Common myeloid progenitor, CD34-positive (primary cell): ENCODE measurements around the gene TYK2.
A peak's percentile ranks its signal among the peaks of the same experiment; 100 is the strongest.

Experiments used
- CTCF ChIA-PET: fragments of 350-600 bp; sonication (Branson Sonifier 250); formaldehyde crosslinking; loops from one replicate; lab custom pipeline; 2021; ENCODE audit warnings: antibody characterized with exemption; lab: Charles Lee
- POLR2A ChIA-PET: fragments of 350-600 bp; sonication (Branson Sonifier 250); formaldehyde crosslinking; loops from one replicate; lab custom pipeline; 2021; ENCODE audit warnings: antibody characterized with exemption; lab: Charles Lee
- DNase-seq, 3 donors: peaks; one replicate each; pipeline versions ENCODE4 v3.0.0 to v3.0.0-alpha.2; 2013
- H3K27ac ChIP-seq, 2 experiments: 1 replicate in 1 of 2; 2 replicates in 1 of 2; pipeline ENCODE4 v1.7.0; 2013; ENCODE audit warnings: inconsistent platforms in 2 of 2, low read length in 2 of 2, mild to moderate bottlenecking in 2 of 2, low read depth in 1 of 2, moderate library complexity in 1 of 2; ENCODE audit not compliant: severe bottlenecking in 2 of 2, insufficient read depth in 1 of 2, poor library complexity in 1 of 2
- H3K27me3 ChIP-seq, 5 experiments: replicated peaks in 2 of 5; 1 replicate in 3 of 5; 2 replicates in 2 of 5; pipeline versions ENCODE4 v1.6.1 to v1.7.0; 2013; ENCODE audit warnings: low read length in 4 of 5, mild to moderate bottlenecking in 2 of 5, moderate library complexity in 2 of 5, inconsistent platforms in 1 of 5; ENCODE audit not compliant: insufficient read depth in 5 of 5, control insufficient read depth in 4 of 5
- H3K36me3 ChIP-seq, 4 experiments: 1 replicate in 2 of 4; 2 replicates in 2 of 4; pipeline versions ENCODE4 v1.6.1 to v1.7.0; 2013; ENCODE audit warnings: low read length in 3 of 4, control low read depth in 1 of 4, mild to moderate bottlenecking in 1 of 4; ENCODE audit not compliant: control insufficient read depth in 4 of 4, insufficient read depth in 4 of 4
- H3K4me1 ChIP-seq, 4 experiments: 1 replicate in 3 of 4; 2 replicates in 1 of 4; pipeline versions ENCODE4 v1.6.1 to v1.7.1; 2013; ENCODE audit warnings: low read length in 3 of 4, mild to moderate bottlenecking in 3 of 4, control low read depth in 1 of 4, inconsistent platforms in 1 of 4, moderate library complexity in 1 of 4; ENCODE audit not compliant: control insufficient read depth in 4 of 4, insufficient read depth in 4 of 4; ENCODE audit errors: control extremely low read depth in 1 of 4
- H3K4me3 ChIP-seq, 7 experiments: 1 replicate in 4 of 7; 2 replicates in 3 of 7; pipeline versions ENCODE4 v1.5.1 to v1.7.0; 2013; ENCODE audit warnings: mild to moderate bottlenecking in 7 of 7, low read length in 6 of 7, moderate library complexity in 6 of 7, inconsistent platforms in 2 of 7, low read depth in 2 of 7, control low read depth in 1 of 7; ENCODE audit not compliant: insufficient read depth in 4 of 7, control insufficient read depth in 1 of 7; ENCODE audit errors: extremely low read depth in 1 of 7
- H3K9me3 ChIP-seq, 5 experiments: 1 replicate in 4 of 5; 2 replicates in 1 of 5; pipeline versions ENCODE4 v1.6.1 to v1.7.1; 2013; ENCODE audit warnings: low read length in 4 of 5, mild to moderate bottlenecking in 2 of 5, inconsistent platforms in 1 of 5, low read depth in 1 of 5, moderate library complexity in 1 of 5; ENCODE audit not compliant: control insufficient read depth in 4 of 5, insufficient read depth in 2 of 5; ENCODE audit errors: control extremely low read depth in 1 of 5
- WGBS: methylation state at CpG from one replicate; pipeline ENCODE4 v1.1.5; 2013; ENCODE audit not compliant: insufficient coverage; 5-methylcytosine and 5-hydroxymethylcytosine counted together

TYK2 gene

DNA sequence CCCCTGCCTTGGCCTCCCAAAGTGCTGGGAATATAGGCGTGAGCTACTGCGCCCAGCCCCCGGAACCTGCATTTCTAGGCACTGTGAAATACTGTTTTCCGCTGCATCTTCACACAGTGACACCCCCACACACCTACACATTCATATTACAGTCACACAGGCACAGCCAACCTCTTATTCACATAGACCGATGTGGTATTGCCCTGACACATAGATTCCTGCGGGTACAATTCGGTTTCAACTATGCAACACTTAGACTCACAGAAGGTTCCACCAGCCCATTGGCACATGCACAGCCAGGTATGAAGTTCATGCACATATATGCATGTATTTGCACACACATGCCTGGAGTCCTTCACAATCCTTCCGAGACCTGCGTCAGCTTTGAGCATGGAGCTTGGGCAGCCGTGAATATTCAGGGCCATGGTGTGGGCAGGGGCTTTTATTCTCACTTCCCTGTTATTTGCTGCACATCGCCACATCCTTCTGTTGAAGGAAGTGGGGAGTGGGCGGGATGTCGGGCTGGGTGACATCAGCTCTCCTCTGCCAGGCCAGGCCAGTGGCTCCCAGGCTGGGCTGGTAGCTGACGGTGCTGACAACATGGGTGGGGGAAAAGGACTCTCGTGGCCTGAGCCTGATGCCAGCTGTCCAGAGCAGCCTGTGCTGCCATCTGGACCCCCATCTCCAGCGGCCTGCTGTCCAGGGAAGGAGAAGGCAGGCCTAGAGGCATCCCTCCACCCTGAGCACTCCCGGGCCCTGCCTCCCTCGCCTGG is 28.3 kb upstream of the TYK2 start:
- Histone ChIP-seq H3K4me3 (peak overlapping the region in 5 of 7 experiments; percentile 19 to 69 (median 43)), H3K4me1 (peaks cover 5 to 55% (median 39%) of the 10 kb centered on the region in 4 experiments), H3K27me3 (peaks cover 0 to 19% (median 0%) of the 10 kb centered on the region in 5 experiments), H3K9me3 (no peaks in the 10 kb centered on the region), H3K36me3 (no peaks in the 10 kb centered on the region), H3K27ac (peak overlapping the region in 1 of 2 experiments; percentile 57)
- peak in 2 of 3 donors; percentile 85 to 89 for DNase-seq
- CTCF ChIA-PET, result interaction anchor here (1.0 to 8.5 kb wide), 6 partner anchors 7 to 65 kb away, joined by 3 to 102 read pairs (median 28); no protein-coding TSS in a partner anchor
- WGBS, result 69% methylated on average over 15 of the region's 18 CpGs
- POLR2A ChIA-PET, result no interaction called here

GRCh38 chr19:10407096-10407495 is 26.7 kb upstream of the TYK2 start:
- peaks cover 14 to 60% (median 43%) of the 10 kb centered on the region in 4 experiments for H3K4me1 ChIP-seq
- POLR2A ChIA-PET, result no interaction called here
- DNase-seq, result no peak
- H3K27me3 ChIP-seq, result peaks cover 0 to 19% (median 0%) of the 10 kb centered on the region in 5 experiments
- H3K27ac ChIP-seq, result no peak overlapping the region
- H3K36me3 ChIP-seq, result no peaks in the 10 kb centered on the region
- no peaks in the 10 kb centered on the region for H3K9me3 ChIP-seq
- CTCF ChIA-PET, result interaction anchor here (0.9 to 8.5 kb wide), 5 partner anchors 9 to 72 kb away, joined by 3 to 102 read pairs (median 53); no protein-coding TSS in a partner anchor
- H3K4me3 ChIP-seq, result no peak overlapping the region

- WGBS, result 93% methylated on average over 3 of the region's 6 CpGs
- Histone ChIP-seq H3K36me3 (no peaks in the 10 kb centered on the region), H3K4me1 (peaks cover 16 to 62% (median 52%) of the 10 kb centered on the region in 4 experiments), H3K27me3 (peaks cover 0 to 19% (median 0%) of the 10 kb centered on the region in 5 experiments), H3K27ac (no peak overlapping the region), H3K4me3 (no peak overlapping the region), H3K9me3 (no peaks in the 10 kb centered on the region)
- no peak for DNase-seq
- CTCF ChIA-PET, result interaction anchor here (0.9 to 8.5 kb wide), 9 partner anchors 10 to 72 kb away, joined by 3 to 102 read pairs (median 8); partner anchors contain the start of gene PDE4A
- POLR2A ChIA-PET, result interaction anchor here (1.6 kb wide), 1 partner anchor 11 kb away, joined by 6 read pairs; no protein-coding TSS in a partner anchor
Observed at GRCh38 chr19:10406191-10406590, 25.8 kb upstream of the TYK2 start.

- Histone ChIP-seq H3K27ac (no peak overlapping the region), H3K4me3 (peak overlapping the region in 5 of 7 experiments; percentile 10 to 100 (median 94)), H3K36me3 (peaks cover 0 to 4% (median under 1%) of the 10 kb centered on the region in 4 experiments), H3K9me3 (no peaks in the 10 kb centered on the region), H3K4me1 (peaks cover 16 to 70% (median 58%) of the 10 kb centered on the region in 4 experiments), H3K27me3 (peaks cover 0 to 19% (median 0%) of the 10 kb centered on the region in 5 experiments)
- ChIA-PET CTCF (interaction anchor here (0.7 to 8.5 kb wide), 14 partner anchors 11 to 293 kb away, joined by 3 to 102 read pairs (median 8); partner anchors contain the start of gene PDE4A), POLR2A (interaction anchor here (0.7 to 1.6 kb wide), 3 partner anchors 12 to 134 kb away, joined by 3 to 6 read pairs (median 3); partner anchors contain the start of gene ICAM1)
- peak in 1 of 3 donors; percentile 36 for DNase-seq
- 3% methylated on average over 14 of the region's 43 CpGs for WGBS
Observed at GRCh38 chr19:10404888-10405820, 24.8 kb upstream of the TYK2 start.

DNA sequence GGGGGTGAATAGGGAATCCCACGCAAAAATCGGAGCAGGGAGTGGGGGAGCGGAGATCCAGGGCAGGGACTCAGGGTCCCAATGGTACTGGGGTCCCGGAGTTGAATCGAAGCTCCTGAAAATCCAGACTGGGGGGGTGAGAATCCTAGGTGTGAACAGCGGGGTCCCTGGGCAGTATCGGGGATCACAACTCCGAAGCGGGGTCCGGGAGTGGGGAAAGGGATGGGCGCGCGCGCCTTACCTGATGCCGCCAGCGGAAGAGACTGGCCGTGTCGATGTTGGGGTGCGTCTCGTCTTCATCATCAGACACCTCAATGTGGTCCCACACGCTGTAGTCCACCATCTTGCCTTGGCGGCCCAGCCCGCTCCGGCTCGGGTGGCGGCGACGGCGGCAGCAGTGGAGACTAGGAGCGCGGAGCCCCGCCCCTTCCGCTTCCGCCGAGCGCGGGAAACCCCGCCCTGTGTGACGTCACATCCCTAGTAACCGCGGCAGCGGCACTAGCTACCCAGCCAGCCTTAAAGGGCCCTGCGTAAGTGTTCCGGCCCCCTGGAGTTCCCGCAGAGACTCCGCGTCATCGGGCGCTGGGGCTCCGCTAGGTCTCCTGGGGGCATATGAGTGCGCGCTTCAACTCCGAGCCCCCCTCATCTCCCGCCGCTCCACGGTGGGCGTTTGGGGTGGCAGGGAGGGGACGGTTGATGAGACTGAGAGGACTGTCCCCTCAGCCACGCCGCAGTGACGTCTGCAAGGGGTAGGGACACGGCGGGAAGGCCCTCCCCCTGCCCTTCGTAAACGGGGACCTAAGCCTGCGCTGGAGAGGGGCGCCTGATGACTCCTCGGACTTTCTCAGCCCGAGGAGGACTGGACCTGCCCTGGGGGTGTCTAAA is 23.0 kb upstream of the TYK2 start, which contains the start of gene CDC37:
TSS of gene CDC37 (minus strand) at position 406 of the 885 bp plus-strand sequence. CDS start at position 343, 63 bp downstream.
- H3K4me3 ChIP-seq, result peak within 1 kb of the TSS; percentile 72 to 100 (median 94)
- 0% methylated on average over 48 of the region's 69 CpGs for WGBS
- no peaks in the 10 kb centered on the region for H3K9me3 ChIP-seq
- peak within 1 kb of the TSS; percentile 74 to 90 for H3K27ac ChIP-seq
- peaks cover 0 to 19% (median 0%) of the 10 kb centered on the region in 5 experiments for H3K27me3 ChIP-seq
- H3K36me3 ChIP-seq, result peaks cover 0 to 10% (median 5%) of the 10 kb centered on the region in 4 experiments
- peak; percentile 95 to 98 (median 97) for DNase-seq
- ChIA-PET CTCF (interaction anchor here (0.6 to 8.5 kb wide), 15 partner anchors 11 to 294 kb away, joined by 3 to 102 read pairs (median 7); partner anchors contain the start of gene ICAM1), POLR2A (interaction anchor here (0.6 to 1.7 kb wide), 2 partner anchors 15 to 192 kb away, joined by 3 to 5 read pairs; no protein-coding TSS in a partner anchor)
- peaks cover 16 to 57% (median 47%) of the 10 kb centered on the region in 4 experiments for H3K4me1 ChIP-seq
